ENCODE measurements around the gene ZNF335.

The ZNF335 gene

DNA sequence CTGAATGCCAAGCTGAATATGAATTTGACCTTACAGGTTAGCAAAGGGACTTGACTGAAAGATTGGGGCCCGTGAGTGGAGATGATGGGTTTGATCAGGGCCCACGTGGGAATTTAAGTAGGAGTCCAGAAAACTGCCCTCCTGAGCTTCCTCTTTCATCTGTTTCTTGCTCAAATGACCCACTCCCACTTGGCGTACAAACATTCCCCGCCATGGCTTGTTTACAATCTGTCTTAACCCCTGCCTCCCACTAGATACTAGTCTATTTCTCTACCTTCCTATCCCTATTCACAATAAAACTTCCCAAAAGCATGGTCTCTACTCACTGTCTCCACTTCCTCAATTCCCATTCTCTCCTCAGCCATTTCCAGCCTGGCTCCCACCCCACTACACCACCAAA, 46.1 kb upstream of the ZNF335 start:
- Histone ChIP-seq H3K18ac (ENCODE audit: low read length) (no peak overlapping the region), H3K4me2 (ENCODE audit: insufficient read depth, low read length, poor library complexity, severe bottlenecking) (no peak overlapping the region), H3K14ac (ENCODE audit: low read length) (no peak overlapping the region), H3K79me1 (ENCODE audit: low read depth, low read length) (peaks cover 1% of the 10 kb centered on the region), H3K9ac (ENCODE audit: low read depth, low read length, poor library complexity) (no peak overlapping the region), H3K36me3 (replicated peaks in 1 of 2; ENCODE audit: control insufficient read depth in 2 of 2, insufficient read depth in 2 of 2, low read length in 2 of 2) (no peaks in the 10 kb centered on the region), H3K4ac (ENCODE audit: low read length) (no peak overlapping the region), H4K91ac (ENCODE audit: low read depth, low read length, poor library complexity) (no peak overlapping the region), H3K23ac (ENCODE audit: low read depth, low read length, poor library complexity) (no peak overlapping the region), H2AFZ (ENCODE audit: low read length) (no peak overlapping the region), H2BK120ac (ENCODE audit: low read depth, low read length) (no peak overlapping the region), H3K27me3 (ENCODE audit: control insufficient read depth in 3 of 3, insufficient read depth in 3 of 3, low read depth in 1 of 3, low read length in 3 of 3) (peaks cover 0 to 16% (median 6%) of the 10 kb centered on the region in 3 experiments), H3K9me3 (replicated peaks in 1 of 2; ENCODE audit: control insufficient read depth in 2 of 2, insufficient read depth in 1 of 2, low read depth in 1 of 2, low read length in 2 of 2) (no peaks in the 10 kb centered on the region), H3K27ac (replicated peaks; ENCODE audit: low read length) (no peak overlapping the region), H4K8ac (ENCODE audit: low read depth, low read length) (no peak overlapping the region), H2AK5ac (ENCODE audit: low read depth, low read length) (no peak overlapping the region), H3K4me3 (ENCODE audit: low read length in 2 of 2) (no peak overlapping the region), H2BK15ac (ENCODE audit: low read length) (no peak overlapping the region), H3K4me1 (ENCODE audit: control insufficient read depth in 2 of 2, insufficient read depth in 1 of 2, low read depth in 1 of 2, low read length in 2 of 2) (peaks cover 9 to 10% of the 10 kb centered on the region in 2 donors), H2BK12ac (ENCODE audit: low read length) (no peak overlapping the region), H2BK5ac (ENCODE audit: low read length) (no peak overlapping the region)
- DNase-seq (ENCODE audit: low spot score) = no peak
- no CpG with 5 or more reads among the region's 4 CpGs for whole genome bisulfite sequencing, 2 donors (ENCODE audit: extremely low coverage in 2 of 2, insufficient read length in 2 of 2, insufficient replicate concordance in 1 of 2)

DNA sequence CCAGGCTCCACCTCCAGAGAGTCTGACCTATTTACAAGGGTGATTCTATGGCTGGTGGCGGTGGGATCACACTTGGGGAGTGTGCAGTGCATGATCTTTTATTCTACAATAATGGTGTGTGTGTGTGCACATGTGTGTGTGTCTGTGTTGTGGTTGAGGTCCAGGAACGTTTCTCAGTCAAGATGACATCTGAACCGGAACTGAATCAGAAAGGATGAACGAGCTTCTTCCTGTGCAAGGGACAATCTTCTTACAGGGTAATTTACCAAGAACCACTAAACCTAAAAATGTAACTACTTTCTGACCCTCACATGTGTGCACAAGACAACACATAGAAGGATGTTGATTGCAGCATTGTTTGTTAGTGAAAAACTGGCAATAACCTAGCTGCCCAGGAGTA, 45.3 kb upstream of the ZNF335 start:
- no peak overlapping the region for H4K91ac ChIP-seq (ENCODE audit: low read depth, low read length, poor library complexity)
- WGBS, 2 donors (ENCODE audit: extremely low coverage in 2 of 2, insufficient read length in 2 of 2, insufficient replicate concordance in 1 of 2) = no CpG with 5 or more reads among the region's 4 CpGs
- H3K4me1 ChIP-seq (ENCODE audit: control insufficient read depth in 2 of 2, insufficient read depth in 1 of 2, low read depth in 1 of 2, low read length in 2 of 2) = peaks cover 5% of the 10 kb centered on the region in 2 donors
- no peaks in the 10 kb centered on the region for H3K9me3 ChIP-seq (replicated peaks in 1 of 2; ENCODE audit: control insufficient read depth in 2 of 2, insufficient read depth in 1 of 2, low read depth in 1 of 2, low read length in 2 of 2)
- no peak overlapping the region for H3K9ac ChIP-seq (ENCODE audit: low read depth, low read length, poor library complexity)
- no peak overlapping the region for H3K4ac ChIP-seq (ENCODE audit: low read length)
- H2BK15ac ChIP-seq (ENCODE audit: low read length) = no peak overlapping the region
- no peak overlapping the region for H2AFZ ChIP-seq (ENCODE audit: low read length)
- no peak overlapping the region for H3K23ac ChIP-seq (ENCODE audit: low read depth, low read length, poor library complexity)
- no peak overlapping the region for H3K4me2 ChIP-seq (ENCODE audit: insufficient read depth, low read length, poor library complexity, severe bottlenecking)
- no peak overlapping the region for H3K4me3 ChIP-seq (ENCODE audit: low read length in 2 of 2)
- no peak overlapping the region for H2BK12ac ChIP-seq (ENCODE audit: low read length)
- H4K8ac ChIP-seq (ENCODE audit: low read depth, low read length) = no peak overlapping the region
- no peak overlapping the region for H2AK5ac ChIP-seq (ENCODE audit: low read depth, low read length)
- H3K79me1 ChIP-seq (ENCODE audit: low read depth, low read length) = peaks cover 1% of the 10 kb centered on the region
- no peak overlapping the region for H3K27ac ChIP-seq (replicated peaks; ENCODE audit: low read length)
- no peak for DNase-seq (ENCODE audit: low spot score)
- no peak overlapping the region for H3K18ac ChIP-seq (ENCODE audit: low read length)
- no peak overlapping the region for H2BK120ac ChIP-seq (ENCODE audit: low read depth, low read length)
- peaks cover 0 to 21% (median 6%) of the 10 kb centered on the region in 3 experiments for H3K27me3 ChIP-seq (ENCODE audit: control insufficient read depth in 3 of 3, insufficient read depth in 3 of 3, low read depth in 1 of 3, low read length in 3 of 3)
- H3K36me3 ChIP-seq (replicated peaks in 1 of 2; ENCODE audit: control insufficient read depth in 2 of 2, insufficient read depth in 2 of 2, low read length in 2 of 2) = no peaks in the 10 kb centered on the region
- no peak overlapping the region for H3K14ac ChIP-seq (ENCODE audit: low read length)
- H2BK5ac ChIP-seq (ENCODE audit: low read length) = no peak overlapping the region

- no peak overlapping the region for H3K14ac ChIP-seq (ENCODE audit: low read length)
- H3K9me3 ChIP-seq (replicated peaks in 1 of 2; ENCODE audit: control insufficient read depth in 2 of 2, insufficient read depth in 1 of 2, low read depth in 1 of 2, low read length in 2 of 2) = peaks cover 0 to 5% of the 10 kb centered on the region in 2 donors
- WGBS, 2 donors (ENCODE audit: extremely low coverage in 2 of 2, insufficient read length in 2 of 2, insufficient replicate concordance in 1 of 2) = no CpG with 5 or more reads among the region's 7 CpGs
- no peak overlapping the region for H3K4me3 ChIP-seq (ENCODE audit: low read length in 2 of 2)
- no peak overlapping the region for H4K91ac ChIP-seq (ENCODE audit: low read depth, low read length, poor library complexity)
- H3K27ac ChIP-seq (replicated peaks; ENCODE audit: low read length) = no peak overlapping the region
- no peak overlapping the region for H2BK15ac ChIP-seq (ENCODE audit: low read length)
- H3K4ac ChIP-seq (ENCODE audit: low read length) = no peak overlapping the region
- peaks cover 1% of the 10 kb centered on the region for H3K79me1 ChIP-seq (ENCODE audit: low read depth, low read length)
- no peaks in the 10 kb centered on the region for H3K36me3 ChIP-seq (replicated peaks in 1 of 2; ENCODE audit: control insufficient read depth in 2 of 2, insufficient read depth in 2 of 2, low read length in 2 of 2)
- H3K27me3 ChIP-seq (ENCODE audit: control insufficient read depth in 3 of 3, insufficient read depth in 3 of 3, low read depth in 1 of 3, low read length in 3 of 3) = peaks cover 0 to 25% (median 6%) of the 10 kb centered on the region in 3 experiments
- H2BK5ac ChIP-seq (ENCODE audit: low read length) = no peak overlapping the region
- peaks cover 0 to 3% of the 10 kb centered on the region in 2 donors for H3K4me1 ChIP-seq (ENCODE audit: control insufficient read depth in 2 of 2, insufficient read depth in 1 of 2, low read depth in 1 of 2, low read length in 2 of 2)
- H3K9ac ChIP-seq (ENCODE audit: low read depth, low read length, poor library complexity) = no peak overlapping the region
- H2AFZ ChIP-seq (ENCODE audit: low read length) = peak overlapping the region; percentile 83
- peak overlapping the region; percentile 81 for H2AK5ac ChIP-seq (ENCODE audit: low read depth, low read length)
- peak overlapping the region; percentile 19 for H3K18ac ChIP-seq (ENCODE audit: low read length)
- no peak overlapping the region for H2BK12ac ChIP-seq (ENCODE audit: low read length)
- no peak for DNase-seq (ENCODE audit: low spot score)
- H3K23ac ChIP-seq (ENCODE audit: low read depth, low read length, poor library complexity) = peak overlapping the region; percentile 16
- no peak overlapping the region for H2BK120ac ChIP-seq (ENCODE audit: low read depth, low read length)
- peak overlapping the region; percentile 57 for H3K4me2 ChIP-seq (ENCODE audit: insufficient read depth, low read length, poor library complexity, severe bottlenecking)
- H4K8ac ChIP-seq (ENCODE audit: low read depth, low read length) = no peak overlapping the region
Measured at GRCh38 chr20:46014517-46015396, 42.8 kb upstream of the ZNF335 start.

- Histone ChIP-seq H2BK120ac (ENCODE audit: low read depth, low read length) (no peak overlapping the region), H2BK12ac (ENCODE audit: low read length) (peak overlapping the region; percentile 97), H3K27me3 (ENCODE audit: control insufficient read depth in 3 of 3, insufficient read depth in 3 of 3, low read depth in 1 of 3, low read length in 3 of 3) (peaks cover 0 to 25% (median 6%) of the 10 kb centered on the region in 3 experiments), H3K27ac (replicated peaks; ENCODE audit: low read length) (no peak overlapping the region), H2AK5ac (ENCODE audit: low read depth, low read length) (peak overlapping the region; percentile 81), H3K9me3 (replicated peaks in 1 of 2; ENCODE audit: control insufficient read depth in 2 of 2, insufficient read depth in 1 of 2, low read depth in 1 of 2, low read length in 2 of 2) (peaks cover 0 to 5% of the 10 kb centered on the region in 2 donors), H2AFZ (ENCODE audit: low read length) (peak overlapping the region; percentile 83), H4K91ac (ENCODE audit: low read depth, low read length, poor library complexity) (no peak overlapping the region), H3K4me1 (ENCODE audit: control insufficient read depth in 2 of 2, insufficient read depth in 1 of 2, low read depth in 1 of 2, low read length in 2 of 2) (peaks cover 0 to 3% of the 10 kb centered on the region in 2 donors), H3K14ac (ENCODE audit: low read length) (peak overlapping the region; percentile 14), H2BK15ac (ENCODE audit: low read length) (no peak overlapping the region), H3K4me2 (ENCODE audit: insufficient read depth, low read length, poor library complexity, severe bottlenecking) (peak overlapping the region; percentile 57), H3K79me1 (ENCODE audit: low read depth, low read length) (peaks cover 1% of the 10 kb centered on the region), H2BK5ac (ENCODE audit: low read length) (peak overlapping the region; percentile 54), H3K36me3 (replicated peaks in 1 of 2; ENCODE audit: control insufficient read depth in 2 of 2, insufficient read depth in 2 of 2, low read length in 2 of 2) (no peaks in the 10 kb centered on the region), H3K18ac (ENCODE audit: low read length) (peak overlapping the region; percentile 96), H3K4me3 (ENCODE audit: low read length in 2 of 2) (peak overlapping the region in 1 of 2 donors; percentile 64), H3K9ac (ENCODE audit: low read depth, low read length, poor library complexity) (peak overlapping the region; percentile 50), H4K8ac (ENCODE audit: low read depth, low read length) (peak overlapping the region; percentile 86), H3K4ac (ENCODE audit: low read length) (no peak overlapping the region), H3K23ac (ENCODE audit: low read depth, low read length, poor library complexity) (peak overlapping the region; percentile 16)
- peak; percentile 63 for DNase-seq (ENCODE audit: low spot score)
- no CpG with 5 or more reads among the region's 67 CpGs for WGBS, 2 donors (ENCODE audit: extremely low coverage in 2 of 2, insufficient read length in 2 of 2, insufficient replicate concordance in 1 of 2)
Measured at GRCh38 chr20:46013829-46014516, 42.0 kb upstream of the ZNF335 start.

Data from neuronal stem cell (in vitro differentiated cells).